HepG2 (cell line): Measurements from ENCODE around the gene TOLLIP. TPM values are rescaled to one million over a fixed set of nuclear protein-coding genes. Genes with fewer than 3 reads are reported as not detected.

ENCODE experiments used
- ARNT2 ChIP-seq: sonication (generic); formaldehyde crosslinking; IDR thresholded peaks from 2 replicates; pipeline ENCODE4 v1.8.0; 2022; ENCODE audit warnings: mild to moderate bottlenecking, low read depth, missing genetic modification reagents, moderate library complexity
- ASH2L ChIP-seq: fragments of 300-600, 200-600 bp; sonication (generic); IDR thresholded peaks from 2 replicates; pipeline ENCODE4 v1.7.0; 2017; ENCODE audit warnings: low read depth, mild to moderate bottlenecking, moderate library complexity, mixed read lengths, low read length; ENCODE audit not compliant: insufficient read length
- BATF2 ChIP-seq: sonication (generic); formaldehyde crosslinking; IDR thresholded peaks from 2 replicates; pipeline ENCODE4 v1.8.0; 2022; ENCODE audit warnings: mild to moderate bottlenecking, missing genetic modification reagents, moderate library complexity
- CAMTA2 ChIP-seq: sonication (generic); formaldehyde crosslinking; IDR thresholded peaks from 2 replicates; pipeline ENCODE4 v1.4.0; 2020; ENCODE audit warnings: mild to moderate bottlenecking, missing genetic modification reagents, borderline replicate concordance
- ELF1 ChIP-seq: sonication (generic); formaldehyde crosslinking; IDR thresholded peaks from 2 replicates; pipeline ENCODE4 v1.4.0; 2020; ENCODE audit warnings: missing genetic modification reagents
- ELF3 ChIP-seq: IDR thresholded peaks from 2 replicates; pipeline ENCODE4 v1.6.1; 2016; ENCODE audit warnings: missing genetic modification reagents, missing compliant biosample characterization
- FOSL2 ChIP-seq: sonication (generic); formaldehyde crosslinking; IDR thresholded peaks from 2 replicates; pipeline ENCODE4 v1.4.0; 2020; ENCODE audit warnings: missing genetic modification reagents
- HMG20A ChIP-seq: IDR thresholded peaks from 2 replicates; pipeline ENCODE4 v1.6.1; 2016; ENCODE audit warnings: borderline replicate concordance
- MAFF ChIP-seq: IDR thresholded peaks from 2 replicates; pipeline ENCODE4 v1.6.1; 2011; ENCODE audit warnings: low read depth, low read length, improper control_type of control experiment
- MAFG ChIP-seq: sonication (generic); formaldehyde crosslinking; IDR thresholded peaks from 2 replicates; pipeline ENCODE4 v1.5.1; 2020; ENCODE audit warnings: mild to moderate bottlenecking, missing genetic modification reagents
- MIER2 ChIP-seq: IDR thresholded peaks from 2 replicates; pipeline ENCODE4 v1.6.1; 2016; ENCODE audit warnings: missing biosample characterization, missing genetic modification reagents
- NCOA1 ChIP-seq: sonication (generic); formaldehyde crosslinking; IDR thresholded peaks from 2 replicates; pipeline ENCODE4 v1.9.0; 2021; ENCODE audit warnings: missing genetic modification reagents
- RARA ChIP-seq: IDR thresholded peaks from 2 replicates; pipeline ENCODE4 v1.6.1; 2016; ENCODE audit warnings: missing genetic modification reagents, missing compliant biosample characterization
- SALL2 ChIP-seq: sonication (generic); formaldehyde crosslinking; IDR thresholded peaks from 2 replicates; pipeline ENCODE4 v1.8.1; 2023; ENCODE audit warnings: mild to moderate bottlenecking, missing genetic modification reagents, inconsistent platforms
- SIN3B ChIP-seq: fragments of 150-350 bp; IDR thresholded peaks from 2 replicates; pipeline ENCODE4 v1.6.1; 2014; ENCODE audit warnings: low read length
- SKIL ChIP-seq: sonication (generic); formaldehyde crosslinking; IDR thresholded peaks from 2 replicates; pipeline ENCODE4 v1.8.0; 2022; ENCODE audit warnings: missing genetic modification reagents, mild to moderate bottlenecking, moderate library complexity, borderline replicate concordance
- TP53 ChIP-seq: sonication (generic); formaldehyde crosslinking; conservative IDR thresholded peaks from 2 replicates; pipeline ENCODE4 v1.4.0; 2020; ENCODE audit warnings: missing genetic modification reagents
- ZBTB38 ChIP-seq: sonication (generic); formaldehyde crosslinking; IDR thresholded peaks from 2 replicates; pipeline ENCODE4 v1.5.1; 2020; ENCODE audit warnings: mild to moderate bottlenecking, missing genetic modification reagents
- ZKSCAN5 ChIP-seq: sonication (generic); formaldehyde crosslinking; IDR thresholded peaks from 2 replicates; pipeline ENCODE4 v1.5.1; 2020; ENCODE audit warnings: mild to moderate bottlenecking, missing genetic modification reagents
- ZNF12 ChIP-seq: sonication (generic); formaldehyde crosslinking; IDR thresholded peaks from 2 replicates; pipeline ENCODE4 v1.5.0; 2020; ENCODE audit warnings: missing genetic modification reagents
- ZNF251 ChIP-seq: sonication (generic); formaldehyde crosslinking; IDR thresholded peaks from 2 replicates; pipeline ENCODE4 v1.9.0; 2021; ENCODE audit warnings: mild to moderate bottlenecking, missing genetic modification reagents
- ZNF276 ChIP-seq: sonication (generic); formaldehyde crosslinking; IDR thresholded peaks from 2 replicates; pipeline ENCODE4 v1.4.0; 2020; ENCODE audit warnings: mild to moderate bottlenecking, low read depth, missing genetic modification reagents
- ZNF367 ChIP-seq: sonication (generic); formaldehyde crosslinking; IDR thresholded peaks from 2 replicates; pipeline ENCODE4 v1.4.0; 2020; ENCODE audit warnings: missing genetic modification reagents, borderline replicate concordance
- ZNF639 ChIP-seq: conservative IDR thresholded peaks from 2 replicates; pipeline ENCODE4 v1.6.1; 2018; ENCODE audit warnings: missing genetic modification reagents
- ZNF709 ChIP-seq: sonication (generic); formaldehyde crosslinking; IDR thresholded peaks from 2 replicates; pipeline ENCODE4 v1.5.0; 2020; ENCODE audit warnings: mild to moderate bottlenecking, missing genetic modification reagents
- ZNF83 ChIP-seq: sonication (generic); formaldehyde crosslinking; IDR thresholded peaks from 2 replicates; pipeline ENCODE4 v1.4.0; 2020; ENCODE audit warnings: missing genetic modification reagents, mild to moderate bottlenecking, borderline replicate concordance
- polyA plus RNA-seq, 8 experiments: library from polyadenylated mRNA; depleted of rRNA in 3 of 8; stranded (reverse) in 7 of 8; unstranded in 1 of 8; fragments of >200 nt; fragmentation: Illumina TruSeq in 4 of 8; extraction: Trizol in 4 of 8; gene quantifications; 2 replicates each; pipeline versions ENCODE4 v1.2.1 to v1.2.3, GENCODE V29; 2011 to 2016; ENCODE audit warnings: low read depth in 4 of 8, missing spikeins in 1 of 8, mixed read lengths in 1 of 8; ENCODE audit not compliant: insufficient read depth in 1 of 8
- total RNA-seq, 5 experiments: library from RNA; depleted of rRNA; stranded (reverse); fragments of >200 nt; fragmentation: Illumina TruSeq; extraction: Trizol; gene quantifications; 2 replicates each; pipeline ENCODE4 v1.2.3, GENCODE V29; 2016; ENCODE audit warnings: low read depth in 1 of 5

Gene TOLLIP
- total and polyA plus RNA-seq, 2 of the 13 experiments (the other 11 are each of a cell fraction or from before 2014, with no cell fraction given) = 25.9 to 47.5 TPM

GRCh38 chr11:1262172-1263006 is 47.0 kb downstream of the TOLLIP start (continued):
- TF ChIP-seq MIER2 (0 out of 2 replicates have a peak, but pooled peaks have one; percentile 52), HMG20A (CRISPR knock-in tag) (no peak), ZNF276 (CRISPR knock-in tag) (no peak), MAFG (CRISPR knock-in tag) (no peak), ARNT2 (CRISPR knock-in tag) (no peak), ZBTB38 (peak; percentile 18; the same call in 1 of the 2 replicates), ASH2L (no peak), NCOA1 (CRISPR knock-in tag) (no peak), SIN3B (no peak), ELF3 (CRISPR knock-in tag) (no peak), ZNF639 (CRISPR knock-in tag) (no peak), MAFF (no peak), ELF1 (CRISPR knock-in tag) (peak; percentile 18; the same call in 1 of the 2 replicates), CAMTA2 (CRISPR knock-in tag) (no peak), SALL2 (CRISPR knock-in tag) (0 out of 2 replicates have a peak, but pooled peaks have one; percentile 50), ZNF83 (CRISPR knock-in tag) (no peak), FOSL2 (CRISPR knock-in tag) (no peak), ZNF12 (CRISPR knock-in tag) (no peak), ZNF251 (CRISPR knock-in tag) (no peak), ZNF367 (no peak), RARA (no peak), SKIL (no peak), BATF2 (CRISPR knock-in tag) (no peak), ZKSCAN5 (no peak), ZNF709 (no peak), TP53 (CRISPR knock-in tag) (no peak)
